Choroid plexus epithelial cell (primary cell): Measurements from ENCODE around the gene EIF2B2.
A peak's percentile ranks its signal among the peaks of the same experiment; 100 is the strongest.

Source experiments
- DNase-seq: peaks from one replicate; pipeline ENCODE4 v3.0.0-alpha.2; 2010; ENCODE audit warnings: low read depth
- H3K4me3 ChIP-seq: 2 replicates; pipeline ENCODE4 v1.5.1; 2011; ENCODE audit warnings: low read depth, mild to moderate bottlenecking, control low read depth, low read length, moderate library complexity
- TF ChIP-seq, protein P1 (sequence below): conservative IDR thresholded peaks from 2 replicates; pipeline ENCODE4 v1.5.1; 2011; ENCODE audit warnings: low read depth, mild to moderate bottlenecking, control low read depth, inconsistent platforms, low read length, moderate library complexity

EIF2B2 gene

GRCh38 chr14:74963178-74963704, 39.5 kb upstream of the EIF2B2 start:
- TF ChIP-seq, protein P1, sequence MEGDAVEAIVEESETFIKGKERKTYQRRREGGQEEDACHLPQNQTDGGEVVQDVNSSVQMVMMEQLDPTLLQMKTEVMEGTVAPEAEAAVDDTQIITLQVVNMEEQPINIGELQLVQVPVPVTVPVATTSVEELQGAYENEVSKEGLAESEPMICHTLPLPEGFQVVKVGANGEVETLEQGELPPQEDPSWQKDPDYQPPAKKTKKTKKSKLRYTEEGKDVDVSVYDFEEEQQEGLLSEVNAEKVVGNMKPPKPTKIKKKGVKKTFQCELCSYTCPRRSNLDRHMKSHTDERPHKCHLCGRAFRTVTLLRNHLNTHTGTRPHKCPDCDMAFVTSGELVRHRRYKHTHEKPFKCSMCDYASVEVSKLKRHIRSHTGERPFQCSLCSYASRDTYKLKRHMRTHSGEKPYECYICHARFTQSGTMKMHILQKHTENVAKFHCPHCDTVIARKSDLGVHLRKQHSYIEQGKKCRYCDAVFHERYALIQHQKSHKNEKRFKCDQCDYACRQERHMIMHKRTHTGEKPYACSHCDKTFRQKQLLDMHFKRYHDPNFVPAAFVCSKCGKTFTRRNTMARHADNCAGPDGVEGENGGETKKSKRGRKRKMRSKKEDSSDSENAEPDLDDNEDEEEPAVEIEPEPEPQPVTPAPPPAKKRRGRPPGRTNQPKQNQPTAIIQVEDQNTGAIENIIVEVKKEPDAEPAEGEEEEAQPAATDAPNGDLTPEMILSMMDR = no peak
- no peak for DNase-seq
- H3K4me3 ChIP-seq = no peak overlapping the region

DNA sequence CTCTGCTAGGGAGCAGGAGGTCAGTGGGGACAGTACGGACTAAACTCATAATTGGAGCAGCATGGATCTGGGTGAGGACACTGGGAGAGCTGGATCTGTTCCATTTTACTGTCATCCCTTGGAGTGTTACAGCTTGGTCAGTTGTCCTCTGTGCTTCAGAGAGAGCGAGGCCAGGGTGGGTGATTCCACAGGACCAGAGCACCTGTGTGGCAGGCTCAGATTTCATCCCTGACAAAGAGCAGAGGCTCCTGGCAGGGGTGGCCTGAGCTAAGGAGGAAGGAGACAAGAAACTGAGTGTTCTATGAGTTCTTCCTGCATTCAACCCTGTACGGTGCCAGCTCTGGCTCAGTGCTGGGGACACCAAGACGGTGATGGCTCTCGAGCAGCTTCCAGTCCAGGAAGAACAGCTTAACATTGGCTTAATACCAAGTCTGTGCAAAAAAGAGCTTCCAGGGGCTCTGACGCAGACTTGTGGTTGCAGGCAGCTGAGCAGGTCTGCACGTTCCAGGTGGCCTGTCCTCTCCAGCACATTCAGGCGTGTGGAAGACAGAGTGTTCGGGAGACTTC, 38.9 kb upstream of the EIF2B2 start:
- TF ChIP-seq, protein P1 = no peak
- H3K4me3 ChIP-seq = no peak overlapping the region
- peak; percentile 84 for DNase-seq

DNA sequence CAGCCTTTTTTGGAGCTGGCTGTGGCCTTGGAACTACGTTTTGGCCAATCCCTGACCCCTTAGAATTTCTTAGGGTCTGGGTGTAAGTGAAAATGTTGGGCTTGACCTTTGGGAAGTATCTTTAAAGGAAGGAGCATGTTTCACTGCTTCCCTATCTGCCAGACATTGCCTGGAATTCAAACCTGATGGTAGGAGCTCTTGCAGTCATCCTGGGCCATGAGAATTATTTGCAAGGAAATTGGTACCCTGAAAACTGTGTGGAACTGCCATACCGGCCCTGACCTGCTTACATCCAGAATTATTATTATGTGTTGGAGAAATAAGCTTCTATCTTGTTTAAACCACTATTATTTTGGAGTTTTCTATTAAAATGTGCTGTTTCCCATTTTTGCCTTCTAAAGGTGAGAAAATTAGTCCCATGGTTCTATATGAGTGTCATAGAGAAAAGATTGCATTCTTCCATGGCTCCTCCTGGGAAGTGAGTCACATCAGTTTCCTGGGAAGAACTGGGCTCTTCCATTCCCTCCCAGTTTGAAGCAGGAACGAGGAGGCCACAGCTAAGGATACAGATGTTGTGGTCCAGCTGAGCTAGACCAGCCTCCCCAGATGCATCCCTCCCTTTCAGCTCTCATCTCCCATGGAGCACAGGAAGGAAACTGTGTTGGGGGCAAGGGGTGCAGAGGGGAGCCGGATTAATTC, 37.8 kb upstream of the EIF2B2 start:
- H3K4me3 ChIP-seq = no peak overlapping the region
- TF ChIP-seq, protein P1 = no peak
- DNase-seq = no peak

GRCh38 chr14:74965486-74966153, 37.1 kb upstream of the EIF2B2 start:
- TF ChIP-seq, protein P1 = no peak
- H3K4me3 ChIP-seq = no peak overlapping the region
- DNase-seq = no peak

DNA sequence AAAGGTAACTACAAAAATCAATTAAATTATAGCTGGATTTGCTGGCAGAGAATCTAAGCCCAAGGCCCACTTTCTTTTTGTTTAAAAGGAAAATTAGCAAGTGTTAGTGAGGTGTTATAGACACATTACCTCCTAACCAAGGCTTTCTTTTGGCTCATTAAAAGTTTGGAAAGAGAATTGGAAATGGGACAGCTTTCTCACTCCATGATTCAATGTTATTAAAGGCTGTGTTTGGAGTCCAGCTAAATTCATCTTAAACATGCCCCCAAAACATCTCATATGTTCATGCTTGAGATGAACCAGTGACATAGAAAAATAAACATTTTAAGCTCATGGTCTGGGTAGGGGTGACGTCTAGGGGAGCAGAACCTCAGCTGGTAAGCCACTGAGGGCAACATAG, 33.9 kb upstream of the EIF2B2 start:
- TF ChIP-seq, protein P1 = no peak
- no peak overlapping the region for H3K4me3 ChIP-seq
- DNase-seq = no peak

- peak; percentile 58 for DNase-seq
- H3K4me3 ChIP-seq = no peak overlapping the region
- TF ChIP-seq, protein P1 = no peak
These were observed 29.6 kb upstream of the EIF2B2 start for GRCh38 chr14:74973003-74973653.
